NT2/D1 (cell line): ENCODE results near the gene ABHD12.
"Not testable (repeated sequence)": the region's sequence is repeated elsewhere in the genome, so short reads cannot be mapped to it uniquely, and the experiment has no call there.

ENCODE experiments used
- DNase-seq: peaks from one replicate; pipeline ENCODE4 v3.0.0-alpha.2; 2011; ENCODE audit warnings: low read depth, low spot score
- H3K27me3 ChIP-seq: 2 replicates; pipeline ENCODE4 v1.6.0; 2011; ENCODE audit warnings: mild to moderate bottlenecking; ENCODE audit not compliant: insufficient read length, insufficient read depth
- H3K36me3 ChIP-seq: 2 replicates; pipeline ENCODE4 v1.6.1; 2011; ENCODE audit warnings: mild to moderate bottlenecking, low read length, mixed read lengths; ENCODE audit not compliant: insufficient read depth, insufficient read length
- H3K4me1 ChIP-seq: 2 replicates; pipeline ENCODE4 v1.5.1; 2011; ENCODE audit not compliant: insufficient read depth, insufficient read length
- H3K4me3 ChIP-seq: 2 replicates; pipeline ENCODE4 v1.5.1; 2011; ENCODE audit warnings: low read depth; ENCODE audit not compliant: insufficient read length
- H3K9ac ChIP-seq: 2 replicates; pipeline ENCODE4 v1.6.0; 2011; ENCODE audit warnings: low read depth; ENCODE audit not compliant: insufficient read length
- H3K9me3 ChIP-seq: 2 replicates; pipeline ENCODE4 v1.5.1; 2011; ENCODE audit warnings: mild to moderate bottlenecking, low read length; ENCODE audit not compliant: insufficient read depth
- SUZ12 ChIP-seq: IDR thresholded peaks from 2 replicates; pipeline ENCODE4 v1.6.1; 2011; ENCODE audit not compliant: insufficient read length, insufficient read depth; ENCODE audit errors: extremely low read depth
- YY1 ChIP-seq: IDR thresholded peaks from 2 replicates; pipeline ENCODE4 v1.6.1; 2011; ENCODE audit not compliant: insufficient read length, insufficient read depth
- ZNF274 ChIP-seq: IDR thresholded peaks from 2 replicates; pipeline ENCODE4 v1.6.1; 2011; ENCODE audit warnings: mild to moderate bottlenecking, low read depth, low read length

ABHD12 gene

DNA sequence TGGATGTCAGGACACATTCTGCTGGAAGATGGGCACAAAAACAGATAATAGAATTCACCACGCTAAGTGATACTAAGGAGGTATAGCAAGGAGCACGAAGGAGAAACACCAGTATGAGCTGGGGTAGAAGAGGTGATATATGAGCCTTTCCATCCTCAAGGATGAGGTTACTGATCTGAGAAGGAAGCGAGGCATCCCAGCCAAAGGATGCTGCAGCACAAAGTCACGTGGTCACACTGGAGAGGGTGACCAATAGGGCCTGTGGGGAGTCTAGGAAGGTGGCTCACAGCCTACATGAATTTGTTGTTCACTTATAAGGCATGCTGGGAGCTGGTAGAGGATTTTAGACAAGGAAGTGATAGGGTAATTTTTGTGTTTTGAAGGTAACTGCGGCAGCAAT, 18.3 kb upstream of the ABHD12 start:
- peaks cover 6% of the 10 kb centered on the region; the same call in 1 of the 2 replicates for H3K9me3 ChIP-seq
- no peak for DNase-seq
- H3K9ac ChIP-seq, result peak overlapping the region; percentile 65
- H3K36me3 ChIP-seq, result peaks cover 28% of the 10 kb centered on the region
- no peaks in the 10 kb centered on the region for H3K27me3 ChIP-seq
- TF ChIP-seq SUZ12, result no peak
- TF ChIP-seq YY1, result no peak
- TF ChIP-seq ZNF274, result no peak
- peak overlapping the region; percentile 80 for H3K4me3 ChIP-seq
- H3K4me1 ChIP-seq, result peaks cover 1% of the 10 kb centered on the region

DNA sequence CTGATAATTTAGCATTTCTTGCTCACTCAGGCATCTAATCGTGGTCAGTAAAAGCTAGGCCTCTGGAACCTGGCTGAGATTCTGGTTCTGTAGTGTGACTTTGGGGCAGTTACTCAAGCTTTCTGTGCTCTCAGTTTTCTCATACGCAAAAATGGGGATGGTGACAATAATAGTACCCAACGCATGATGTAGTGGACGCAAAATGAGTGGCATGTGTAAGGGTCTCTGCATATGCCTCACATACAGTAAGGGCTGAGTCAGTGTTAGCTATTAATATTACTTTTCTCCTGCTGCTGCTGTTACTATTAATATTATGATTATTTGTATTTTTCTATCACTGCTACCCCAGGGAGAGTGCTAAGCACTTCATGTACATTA, 17.5 kb upstream of the ABHD12 start:
- Histone ChIP-seq H3K4me3 (peak overlapping the region; percentile 80), H3K9me3 (peaks cover 13% of the 10 kb centered on the region; the same call in 1 of the 2 replicates), H3K9ac (peak overlapping the region; percentile 89), H3K27me3 (no peaks in the 10 kb centered on the region), H3K36me3 (peaks cover 22% of the 10 kb centered on the region), H3K4me1 (peaks cover 1% of the 10 kb centered on the region)
- TF ChIP-seq SUZ12, result no peak
- TF ChIP-seq YY1, result no peak
- no peak for TF ChIP-seq ZNF274
- DNase-seq, result no peak

DNA sequence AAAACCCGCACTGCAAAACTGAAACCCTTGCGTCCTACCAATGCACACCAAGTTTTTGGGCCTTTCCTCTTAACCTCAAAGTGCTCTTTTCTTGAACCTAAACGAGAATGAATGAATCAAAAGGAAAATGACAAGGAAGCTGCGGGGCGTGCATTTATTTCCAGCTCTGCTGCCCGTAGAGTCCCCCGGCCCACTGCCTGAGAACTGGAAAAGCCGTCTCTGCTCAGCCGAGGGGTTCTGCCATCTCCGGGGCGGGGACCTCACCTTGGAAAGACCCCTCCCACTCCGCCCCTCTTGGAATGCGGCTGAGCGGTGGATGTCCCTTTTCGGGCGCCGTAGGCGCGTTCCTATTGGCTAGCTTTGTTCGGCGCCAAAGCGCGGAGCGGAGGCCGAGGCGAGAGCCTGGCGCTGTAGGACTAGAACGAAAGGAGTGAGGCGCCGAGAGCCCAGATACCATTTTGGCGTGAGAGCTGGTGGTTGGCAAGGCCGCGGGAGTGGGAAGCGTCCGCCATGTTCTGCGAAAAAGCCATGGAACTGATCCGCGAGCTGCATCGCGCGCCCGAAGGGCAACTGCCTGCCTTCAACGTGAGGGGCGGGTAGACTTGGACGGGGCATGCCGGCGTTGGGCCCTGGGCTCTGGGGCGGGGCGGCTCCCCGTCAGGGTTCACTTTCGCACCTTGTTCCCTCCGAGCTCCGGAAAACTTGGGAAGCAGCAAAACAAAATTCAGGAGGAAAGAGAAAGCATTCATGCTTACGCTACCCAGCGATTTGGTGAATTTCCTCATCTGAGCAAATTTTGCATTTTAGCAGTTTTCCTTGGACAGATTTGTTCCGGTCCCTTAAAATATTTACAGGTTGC, 16.9 kb upstream of the ABHD12 start, which contains the start of gene GINS1:
GINS1 (plus strand) TSS at position 363 of the 859 bp plus-strand sequence; CDS start at position 511, 148 bp downstream.
- no peaks in the 10 kb centered on the region for H3K27me3 ChIP-seq
- H3K36me3 ChIP-seq, result peaks cover 17% of the 10 kb centered on the region
- H3K4me1 ChIP-seq, result peaks cover 1% of the 10 kb centered on the region
- TF ChIP-seq SUZ12 (no peak), YY1 (no peak), ZNF274 (no peak)
- DNase-seq, result peak; percentile 88
- peak within 1 kb of the TSS; percentile 89 for H3K9ac ChIP-seq
- H3K4me3 ChIP-seq, result peak within 1 kb of the TSS; percentile 80
- H3K9me3 ChIP-seq, result peaks cover 19% of the 10 kb centered on the region; the same call in 1 of the 2 replicates

DNA sequence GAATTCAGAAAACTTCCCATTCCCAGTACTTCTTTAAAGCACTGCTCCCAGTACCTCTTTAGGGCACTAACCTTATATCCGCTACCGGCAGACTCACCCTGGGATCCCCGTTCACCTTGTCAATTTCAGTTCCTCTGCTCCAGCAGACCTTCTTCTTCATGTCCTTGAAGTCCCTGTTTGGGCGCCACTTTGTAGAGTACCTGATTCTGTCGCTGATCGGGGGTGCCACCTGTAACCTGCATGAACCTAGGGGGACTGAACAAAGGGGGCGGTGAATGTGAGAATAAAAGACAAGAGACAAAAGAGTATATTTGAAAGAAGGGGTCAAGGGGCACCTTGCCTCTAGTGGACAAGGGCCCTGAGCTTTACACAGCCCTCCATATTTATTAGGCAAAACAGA, 11.9 kb upstream of the ABHD12 start:
- TF ChIP-seq ZNF274 (no peak), YY1 (no peak), SUZ12 (no peak)
- H3K36me3 ChIP-seq, result no peaks in the 10 kb centered on the region
- H3K27me3 ChIP-seq, result no peaks in the 10 kb centered on the region
- H3K9me3 ChIP-seq, result peaks cover 33% of the 10 kb centered on the region; the same call in 1 of the 2 replicates
- no peaks in the 10 kb centered on the region for H3K4me1 ChIP-seq
- H3K9ac ChIP-seq, result no peak overlapping the region
- no peak overlapping the region for H3K4me3 ChIP-seq
- DNase-seq, result no peak

DNA sequence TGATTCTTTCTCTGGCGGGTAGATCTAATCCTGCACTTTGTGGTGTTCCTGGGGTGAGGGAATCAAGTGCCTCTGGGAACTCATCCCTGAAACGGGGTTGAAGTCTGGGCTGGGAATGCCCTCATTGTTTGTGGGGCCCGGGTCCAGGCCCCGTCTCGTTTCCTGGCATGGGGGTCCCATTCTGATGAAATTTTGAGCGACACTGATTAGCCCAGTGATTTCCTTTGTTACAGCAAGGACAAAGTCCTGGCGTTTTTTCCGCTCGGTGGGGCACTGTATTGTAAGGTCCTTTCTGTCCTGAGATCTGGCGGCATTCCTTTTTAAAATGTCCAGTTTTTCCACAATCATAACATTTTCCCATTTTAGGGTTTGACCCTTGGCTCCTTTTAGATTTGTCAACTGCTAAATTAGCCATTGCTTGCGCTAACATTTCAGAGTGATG, 9.7 kb upstream of the ABHD12 start:
- peaks cover 33% of the 10 kb centered on the region; the same call in 1 of the 2 replicates for H3K9me3 ChIP-seq
- not testable (repeated sequence) for H3K27me3 ChIP-seq, H3K9ac ChIP-seq, H3K36me3 ChIP-seq, DNase-seq, H3K4me1 ChIP-seq, H3K4me3 ChIP-seq

DNA sequence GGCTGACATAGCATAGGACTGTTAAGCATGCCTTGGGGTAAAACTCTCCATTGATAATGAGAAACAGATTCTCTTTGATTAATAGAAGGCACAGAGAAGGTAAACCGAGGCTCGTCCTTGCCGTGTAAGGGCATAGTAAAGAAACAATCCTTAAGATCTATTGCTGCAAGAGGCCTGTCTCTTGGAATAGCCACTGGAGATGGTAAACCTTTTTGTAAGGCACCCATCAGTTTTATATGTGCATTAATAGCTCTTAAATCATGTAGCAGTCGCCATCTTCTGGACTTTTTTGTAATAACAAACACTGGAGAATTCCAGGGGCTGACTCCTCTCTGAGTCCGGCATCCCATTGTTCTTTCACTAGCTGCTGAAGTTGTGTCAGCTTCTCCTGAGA, 8.4 kb upstream of the ABHD12 start:
- H3K36me3 ChIP-seq, result no peaks in the 10 kb centered on the region
- peak; percentile 42 for DNase-seq
- no peak for TF ChIP-seq YY1
- TF ChIP-seq ZNF274, result no peak
- TF ChIP-seq SUZ12, result no peak
- no peak overlapping the region for H3K4me3 ChIP-seq
- no peaks in the 10 kb centered on the region for H3K27me3 ChIP-seq
- H3K4me1 ChIP-seq, result no peaks in the 10 kb centered on the region
- no peak overlapping the region for H3K9ac ChIP-seq
- peaks cover 29% of the 10 kb centered on the region; the same call in 1 of the 2 replicates for H3K9me3 ChIP-seq

DNA sequence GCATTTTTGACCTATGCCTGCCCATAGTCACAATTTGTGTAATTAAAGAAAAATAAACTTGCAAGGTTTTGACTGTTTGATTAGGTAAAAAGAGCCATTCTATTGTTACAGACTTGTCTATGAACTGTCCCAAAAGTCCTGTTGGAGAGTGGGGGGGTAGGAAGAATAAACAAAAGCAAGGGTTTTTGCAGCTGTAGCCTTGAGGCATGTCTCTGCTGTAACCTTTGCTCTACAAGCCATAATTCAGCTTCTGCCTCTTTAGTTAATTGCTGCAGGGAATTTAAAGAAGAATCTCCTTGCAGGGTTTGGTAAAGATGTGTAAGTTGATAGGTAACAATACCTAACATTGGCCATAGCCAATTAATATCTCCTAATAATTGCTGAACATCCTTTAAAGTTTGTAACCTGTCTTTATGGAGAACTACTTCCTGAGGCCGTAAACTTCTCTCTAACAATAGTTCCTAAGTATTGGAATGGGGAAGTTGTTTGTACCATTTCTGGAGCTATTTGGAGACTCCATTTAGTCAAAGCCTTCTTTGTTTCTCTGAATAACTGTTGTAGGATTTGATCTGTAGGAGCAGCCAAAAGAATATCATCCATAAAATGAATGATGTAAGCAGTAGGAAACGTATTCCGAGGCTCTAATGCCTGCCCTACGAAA, 7.9 kb upstream of the ABHD12 start:
- TF ChIP-seq ZNF274 (no peak), YY1 (no peak), SUZ12 (no peak)
- Histone ChIP-seq H3K9me3 (peaks cover 24% of the 10 kb centered on the region; the same call in 1 of the 2 replicates), H3K9ac (no peak overlapping the region), H3K36me3 (no peaks in the 10 kb centered on the region), H3K4me3 (no peak overlapping the region), H3K4me1 (no peaks in the 10 kb centered on the region), H3K27me3 (no peaks in the 10 kb centered on the region)
- no peak for DNase-seq
